Adipose tissue (tissue), 3 donors: ENCODE data around the gene DIP2A. TPM values are rescaled to one million over a fixed set of nuclear protein-coding genes. Genes with fewer than 3 reads are reported as not detected.
"Not testable (repeated sequence)": the region's sequence is repeated elsewhere in the genome, so short reads cannot be mapped to it uniquely, and the experiment has no call there.

Source experiments
- H3K27ac ChIP-seq: one replicate; pipeline ENCODE4 v1.5.1; 2013; ENCODE audit warnings: low read depth, low read length
- WGBS, 3 donors: extraction: QIAGEN DNeasy Blood & Tissue Kit; methylation state at CpG; one replicate each; pipeline ENCODE4 v1.1.7; 2013; 5-methylcytosine and 5-hydroxymethylcytosine counted together
- polyA plus RNA-seq, 3 donors: library from polyadenylated mRNA; stranded (reverse); fragments of 200-250 nt; gene quantifications; one replicate each; pipeline ENCODE4 v1.2.3, GENCODE V29; 2013
- donor health status: healthy with polysubstance abuse.
- donor health status: Bipolar disorder and iron deficiency.
- donor health status: healthy.

Gene DIP2A
- polyA plus RNA-seq, 3 donors: 9.8 to 19.0 (median 14.5) TPM

DNA sequence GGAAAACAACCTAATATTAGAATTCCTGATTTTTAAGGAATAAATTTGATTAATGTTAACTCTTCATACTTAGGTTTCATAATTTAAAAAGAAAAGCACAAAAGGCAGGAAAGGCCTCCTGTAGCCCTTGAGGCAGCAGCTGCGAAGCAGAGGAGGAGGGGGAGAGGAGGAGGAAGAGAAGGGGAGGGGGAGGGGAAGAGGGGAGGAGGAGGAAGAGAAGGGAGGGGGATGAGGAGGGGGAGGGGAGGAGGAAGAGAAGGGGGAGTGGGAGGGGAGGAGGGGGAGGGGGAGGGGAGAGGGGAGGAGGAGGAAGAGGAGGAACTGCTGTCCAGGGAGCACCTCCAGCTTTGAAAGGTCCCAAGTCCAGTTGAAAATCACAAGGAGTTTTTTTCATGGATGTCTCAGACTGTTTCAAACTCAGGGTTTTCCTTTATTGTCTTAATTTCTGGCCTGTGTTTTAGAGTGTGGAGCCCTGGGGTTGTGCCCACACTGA is 35.1 kb upstream of the DIP2A start:
- no peak overlapping the region for H3K27ac ChIP-seq
- WGBS, 3 donors: 40 to 78% (median 58%) methylated on average over 1 of the region's 1 CpG

DNA sequence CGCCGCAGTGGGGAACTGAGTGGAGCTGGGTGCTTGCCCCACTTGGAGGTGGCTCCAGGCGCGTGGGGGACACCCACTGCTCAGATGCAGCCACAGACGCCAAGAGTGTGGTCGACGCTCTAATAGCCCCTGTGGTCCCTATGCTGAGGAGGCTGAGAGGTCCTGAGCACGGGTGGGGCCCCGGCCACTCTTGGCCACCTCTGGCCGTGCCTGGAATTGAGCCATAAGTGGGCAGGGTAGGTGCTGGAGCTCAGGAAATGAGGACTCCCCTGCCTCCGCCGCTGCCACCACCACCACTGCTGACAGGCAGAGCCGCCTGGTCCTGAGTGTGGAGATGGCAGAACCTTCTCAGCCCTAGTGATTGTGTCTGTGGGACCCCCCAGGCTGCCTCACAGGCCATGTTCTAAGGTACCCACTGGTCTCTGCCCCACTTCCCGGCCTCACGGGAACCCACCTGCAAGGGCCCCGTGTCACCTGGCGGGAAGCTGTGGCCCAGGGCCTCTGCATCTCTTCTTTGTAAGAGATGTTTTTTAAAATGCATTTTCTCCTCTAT is 34.6 kb upstream of the DIP2A start:
- no peak overlapping the region for H3K27ac ChIP-seq
- WGBS, 3 donors: 75 to 81% (median 76%) methylated on average over 17 of the region's 17 CpGs

- H3K27ac ChIP-seq: no peak overlapping the region
- 84 to 95% (median 87%) methylated on average over 12 to 14 of the region's 14 CpGs for WGBS, 3 donors
Measured at GRCh38 chr21:46424621-46425020, 34.1 kb upstream of the DIP2A start.

GRCh38 chr21:46425041-46425440 is 33.6 kb upstream of the DIP2A start:
- H3K27ac ChIP-seq: no peak overlapping the region
- 91 to 93% (median 92%) methylated on average over 19 of the region's 19 CpGs for WGBS, 3 donors

GRCh38 chr21:46425571-46425970 is 33.1 kb upstream of the DIP2A start:
- 88 to 91% (median 88%) methylated on average over 23 of the region's 23 CpGs for WGBS, 3 donors
- H3K27ac ChIP-seq: no peak overlapping the region

DNA sequence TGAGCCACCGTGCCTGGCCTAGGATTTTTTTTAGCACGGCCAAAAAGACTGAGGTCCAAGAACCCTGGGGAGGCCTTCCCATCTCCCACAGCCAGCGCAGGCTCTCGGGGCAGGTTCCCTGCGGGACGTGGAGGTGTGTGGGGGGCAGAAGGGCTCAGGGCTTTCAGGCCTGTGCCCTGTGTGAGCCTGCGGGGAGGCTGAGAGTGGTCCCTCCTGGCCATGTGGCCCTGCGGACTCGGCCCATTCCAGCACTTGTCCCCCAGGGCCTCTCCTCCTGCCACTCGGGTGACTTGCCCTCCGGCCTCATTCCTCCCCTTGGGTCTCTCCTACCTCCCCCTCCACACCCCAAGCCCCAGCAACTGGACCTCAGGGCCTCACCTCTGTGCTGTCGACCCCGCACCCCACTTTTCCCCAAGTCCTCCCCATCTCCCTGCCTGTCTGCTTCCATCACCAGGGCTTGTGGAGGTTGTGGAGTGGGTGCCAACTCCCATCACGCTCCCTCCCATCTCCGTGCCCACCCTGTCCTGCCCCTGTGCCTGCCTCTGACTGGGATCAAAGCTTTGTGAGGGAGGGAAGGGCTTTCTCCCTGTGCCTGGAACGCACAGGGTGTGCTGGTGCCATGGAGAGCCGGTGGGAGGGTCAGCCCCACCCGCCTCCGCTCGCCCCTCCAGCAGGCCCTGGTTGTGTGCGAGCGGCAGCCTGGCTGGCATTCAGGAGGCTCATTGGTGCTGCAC is 32.2 kb upstream of the DIP2A start:
- WGBS, 3 donors: 92 to 95% (median 94%) methylated on average over 19 to 22 of the region's 22 CpGs
- no peak overlapping the region for H3K27ac ChIP-seq

DNA sequence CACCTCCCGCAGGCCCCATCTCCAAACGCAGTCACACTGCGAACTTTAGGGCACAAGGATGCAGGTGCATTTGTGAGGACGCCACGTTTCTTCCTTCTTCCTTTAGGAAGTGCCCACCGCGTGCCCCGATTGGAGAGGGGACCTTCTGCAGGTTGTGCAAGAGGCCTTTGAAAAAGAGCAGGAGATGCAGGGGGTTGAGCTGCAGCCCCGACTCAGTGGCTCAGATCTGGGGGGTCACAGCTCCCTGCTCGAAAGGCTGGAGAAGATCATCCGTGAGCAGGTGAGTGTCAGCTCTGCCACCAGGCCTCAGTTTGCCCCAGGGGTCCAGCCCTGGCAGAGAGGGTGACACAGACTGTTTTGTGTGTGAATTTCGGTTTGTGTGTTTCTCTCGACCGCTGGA is 31.2 kb upstream of the DIP2A start:
- 88 to 94% (median 91%) methylated on average over 14 of the region's 14 CpGs for WGBS, 3 donors
- H3K27ac ChIP-seq: no peak overlapping the region

DNA sequence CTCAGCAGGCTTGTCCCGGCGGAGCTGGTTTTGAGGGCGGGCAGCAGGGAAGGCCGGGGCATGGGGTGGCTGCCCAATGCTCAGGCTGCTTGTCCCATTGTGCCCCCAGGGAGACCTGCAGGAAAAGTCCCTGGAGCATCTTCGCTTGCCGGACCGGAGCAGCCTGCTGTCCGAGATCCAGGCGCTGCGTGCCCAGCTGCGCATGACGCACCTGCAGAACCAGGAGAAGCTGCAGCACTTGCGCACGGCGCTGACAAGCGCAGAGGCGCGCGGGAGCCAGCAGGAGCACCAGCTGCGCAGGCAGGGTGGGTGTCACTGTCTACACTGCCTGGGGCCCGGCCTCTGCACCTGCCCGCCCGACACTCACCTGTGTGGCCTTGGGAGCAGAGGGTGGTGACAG is 30.4 kb upstream of the DIP2A start:
- 89 to 97% (median 91%) methylated on average over 23 of the region's 23 CpGs for WGBS, 3 donors
- H3K27ac ChIP-seq: no peak overlapping the region

DNA sequence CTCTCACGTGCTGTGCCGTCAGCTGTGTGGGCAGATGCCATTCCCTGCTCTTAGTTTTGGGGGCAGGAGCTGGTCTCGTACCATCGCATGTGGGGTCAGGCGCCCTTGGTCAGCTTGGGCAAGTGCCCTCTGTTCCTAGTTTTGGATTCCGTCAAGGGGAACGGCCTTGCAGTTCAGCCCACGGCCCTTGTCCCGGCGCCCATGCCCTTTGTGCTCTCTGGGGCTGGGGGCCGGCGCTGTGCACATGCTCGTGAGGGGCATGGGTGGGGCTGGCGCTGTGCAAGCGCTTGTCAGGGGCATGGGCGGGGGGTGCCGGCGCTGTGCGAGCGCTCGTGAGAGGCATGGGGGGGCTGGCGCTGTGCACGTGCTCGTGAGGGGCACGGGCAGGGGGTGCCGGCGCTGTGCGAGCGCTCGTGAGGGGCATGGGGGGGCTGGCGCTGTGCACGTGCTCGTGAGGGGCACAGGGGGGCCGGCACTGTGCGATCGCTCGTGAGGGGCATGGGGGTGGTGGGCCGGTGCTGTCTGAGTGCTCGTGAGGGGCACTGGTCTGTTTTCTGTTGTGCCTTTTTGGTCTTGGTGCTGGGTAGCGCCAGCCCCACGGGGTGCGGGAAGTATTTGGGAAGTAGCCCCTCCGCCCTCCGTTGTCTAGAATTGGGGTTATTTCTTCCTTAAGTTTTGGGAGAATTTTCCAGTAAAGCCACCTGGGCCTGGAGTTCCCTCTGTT is 29.5 kb upstream of the DIP2A start:
- H3K27ac ChIP-seq: no peak overlapping the region
- 96 to 98% (median 97%) methylated on average over 40 to 44 of the region's 44 CpGs for WGBS, 3 donors

GRCh38 chr21:46429754-46430681 is 28.7 kb upstream of the DIP2A start:
- WGBS, 3 donors: 89 to 92% (median 90%) methylated on average over 31 of the region's 31 CpGs
- no peak overlapping the region for H3K27ac ChIP-seq

DNA sequence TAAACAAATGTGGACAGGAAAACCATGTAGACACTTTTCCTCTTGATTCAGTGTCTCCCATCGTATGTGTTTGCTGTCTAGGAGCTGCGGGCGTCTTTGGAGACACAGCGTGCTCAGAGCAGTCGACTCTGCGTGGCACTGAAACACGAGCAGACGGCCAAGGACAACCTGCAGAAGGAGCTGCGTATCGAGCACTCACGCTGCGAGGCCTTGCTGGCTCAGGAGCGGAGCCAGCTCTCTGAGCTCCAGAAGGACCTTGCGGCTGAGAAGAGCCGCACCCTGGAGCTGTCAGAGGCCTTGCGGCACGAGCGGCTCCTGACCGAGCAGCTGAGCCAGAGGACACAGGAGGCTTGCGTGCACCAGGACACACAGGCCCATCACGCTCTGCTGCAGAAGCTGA is 27.2 kb upstream of the DIP2A start:
- 91 to 94% (median 92%) methylated on average over 16 to 21 of the region's 21 CpGs for WGBS, 3 donors
- no peak overlapping the region for H3K27ac ChIP-seq

DNA sequence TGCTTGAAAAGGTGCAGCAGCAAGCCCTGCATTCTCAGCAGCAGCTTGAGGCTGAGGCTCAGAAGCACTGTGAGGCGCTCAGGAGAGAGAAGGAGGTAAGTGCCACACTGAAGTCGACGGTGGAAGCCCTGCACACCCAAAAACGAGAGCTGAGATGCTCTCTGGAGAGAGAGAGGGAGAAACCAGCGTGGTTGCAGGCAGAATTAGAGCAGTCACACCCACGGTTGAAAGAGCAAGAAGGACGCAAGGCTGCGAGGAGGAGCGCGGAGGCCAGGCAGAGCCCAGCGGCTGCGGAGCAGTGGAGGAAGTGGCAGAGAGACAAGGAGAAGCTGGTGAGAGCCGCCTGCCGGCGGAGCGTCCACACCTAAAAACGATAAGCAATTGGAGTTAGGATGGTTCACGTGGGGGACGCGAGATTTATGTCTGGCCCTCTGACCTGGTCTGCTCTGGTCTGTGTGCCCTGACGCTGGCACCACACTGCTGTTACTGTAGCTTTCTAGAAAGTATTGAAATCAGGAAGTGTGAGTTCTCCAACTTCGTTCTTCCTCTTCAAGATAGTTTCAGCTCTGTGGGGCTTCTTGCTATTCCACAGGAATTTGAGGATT is 26.7 kb upstream of the DIP2A start:
- no peak overlapping the region for H3K27ac ChIP-seq
- 70 to 91% (median 75%) methylated on average over 22 of the region's 22 CpGs for WGBS, 3 donors

DNA sequence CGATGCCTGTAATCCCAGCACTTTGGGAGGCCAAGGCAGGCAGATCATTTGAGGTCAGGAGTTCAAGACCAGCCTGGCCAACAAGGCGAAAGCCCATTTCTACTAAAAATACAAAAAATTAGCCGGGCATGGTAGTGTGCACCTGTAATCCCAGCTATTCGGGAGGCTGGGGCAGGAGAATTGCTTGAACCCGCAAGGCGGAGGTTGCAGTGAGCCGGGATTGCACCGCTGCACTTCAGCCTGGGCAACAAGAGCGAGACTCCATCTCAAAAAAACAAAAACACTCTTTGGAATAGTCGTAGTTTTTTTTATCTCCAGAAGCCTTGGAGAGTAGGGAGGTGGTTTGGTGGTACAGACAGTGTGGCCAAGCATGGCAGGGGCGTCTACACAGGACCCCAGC is 25.6 kb upstream of the DIP2A start:
- WGBS, 3 donors: 89 to 94% (median 92%) methylated on average over 11 of the region's 11 CpGs

GRCh38 chr21:46434322-46434958 is 24.3 kb upstream of the DIP2A start:
- WGBS, 3 donors: 95 to 97% (median 96%) methylated on average over 22 to 23 of the region's 23 CpGs
- no peak overlapping the region for H3K27ac ChIP-seq

More for the DNA sequence above, 25.6 kb upstream of the DIP2A start:
- H3K27ac ChIP-seq: not testable (repeated sequence)

GRCh38 chr21:46435786-46436227 is 22.9 kb upstream of the DIP2A start:
- 96 to 98% (median 97%) methylated on average over 29 of the region's 29 CpGs for WGBS, 3 donors
- no peak overlapping the region for H3K27ac ChIP-seq

DNA sequence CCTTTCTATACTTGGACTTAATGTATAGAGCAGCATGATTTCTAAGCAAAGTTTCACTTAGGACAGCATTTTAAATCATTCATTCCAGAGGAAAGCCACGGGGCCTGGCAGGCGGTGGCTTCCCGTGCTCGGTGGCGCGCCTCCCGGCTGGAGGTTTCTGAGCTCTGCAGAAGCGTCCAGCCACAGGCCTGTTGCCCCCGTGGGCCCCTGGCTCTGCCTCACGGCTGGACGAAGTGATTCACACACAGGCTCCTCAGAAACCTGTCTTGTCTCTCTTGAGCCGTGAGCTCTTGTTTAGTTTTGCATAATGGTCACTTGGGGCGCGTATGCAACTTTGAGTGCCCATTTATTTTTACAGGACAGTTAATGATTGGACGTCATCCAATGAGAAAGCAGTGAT is 22.1 kb upstream of the DIP2A start:
- WGBS, 3 donors: 81 to 92% (median 90%) methylated on average over 15 of the region's 15 CpGs
- H3K27ac ChIP-seq: no peak overlapping the region

DNA sequence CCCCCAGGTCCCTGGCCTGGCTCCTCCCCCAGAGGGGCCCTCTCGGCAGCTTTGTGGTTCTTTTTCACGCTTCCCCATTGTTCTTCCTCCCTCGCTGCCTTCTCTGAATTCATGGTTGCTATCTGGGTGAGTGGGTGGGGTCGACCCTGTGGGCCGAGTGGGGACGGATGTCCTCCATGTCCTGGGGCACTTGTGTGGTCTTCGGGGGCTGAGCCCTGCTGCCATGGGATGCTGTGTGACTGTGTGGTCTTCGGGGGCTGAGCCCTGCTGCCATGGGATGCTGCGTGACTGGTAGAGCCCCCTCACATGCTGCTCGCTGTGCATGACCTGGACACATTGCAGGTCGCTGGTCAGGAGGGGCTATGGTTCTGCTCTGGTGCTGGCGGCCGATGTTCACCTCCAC is 21.6 kb upstream of the DIP2A start:
- 74 to 84% (median 78%) methylated on average over 13 of the region's 13 CpGs for WGBS, 3 donors
- no peak overlapping the region for H3K27ac ChIP-seq

DNA sequence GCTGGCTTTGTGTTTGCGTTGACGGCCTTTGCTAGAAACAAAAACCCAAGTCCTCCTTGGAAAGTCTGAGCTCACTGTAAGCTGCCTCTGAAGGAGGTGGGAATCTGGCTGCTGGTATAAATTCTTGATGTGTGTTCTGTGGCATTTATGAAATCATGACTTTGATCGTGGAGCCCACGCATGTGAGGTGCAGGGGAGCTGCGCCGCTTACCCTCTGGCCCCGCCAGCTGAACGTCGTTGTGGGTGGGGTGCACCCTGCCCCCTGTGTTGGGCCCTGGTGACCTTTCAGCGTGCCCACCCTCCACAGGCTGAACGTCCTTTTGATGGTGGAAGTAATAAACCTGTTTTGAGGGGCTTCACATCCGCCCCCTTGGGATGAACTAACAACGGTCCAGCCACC is 21.2 kb upstream of the DIP2A start:
- WGBS, 3 donors: 85 to 87% (median 86%) methylated on average over 13 of the region's 13 CpGs
- no peak overlapping the region for H3K27ac ChIP-seq
